ENCODE data around the gene ATG7. TPM values are rescaled to one million over a fixed set of nuclear protein-coding genes. Genes with fewer than 3 reads are reported as not detected.
A peak's percentile ranks its signal among the peaks of the same experiment; 100 is the strongest.

Gene ATG7
- total and polyA plus RNA-seq, 10 of the 15 experiments (the other 5 are each of a cell fraction or from before 2014, with no cell fraction given): 13.5 to 49.5 (median 26.4) TPM

- TF ChIP-seq CUX1 (IDR thresholded peaks at IDR 0.05; ENCODE audit: insufficient replicate concordance, low read depth, low read length): no peak
These were observed 318.8 kb downstream of the ATG7 start (continued) for GRCh38 chr3:11591002-11591355.

- DNase-seq (ENCODE audit: low read depth, low spot score) (no peak), FAIRE-seq (no peak), ATAC-seq (no peak)
- ChIA-PET CTCF (interaction anchor here (1.6 kb wide), 1 partner anchor 60 kb away, joined by 3 read pairs; no protein-coding TSS in a partner anchor), POLR2A (no interaction called here), SMC1A (ENCODE audit: uncharacterized antibody, unreplicated experiment) (interaction anchor here (0.6 to 1.5 kb wide), 2 partner anchors 59 to 312 kb away, joined by 3 read pairs; no protein-coding TSS in a partner anchor), RAD21 (ENCODE audit: unreplicated experiment) (no interaction called here)
- in situ Hi-C loops (cut with MboI) (no loop called here), intact Hi-C loops (cut with micrococcal nuclease; ENCODE audit: unreplicated experiment) (no loop called here)
- no TSS peak for BruUV-seq (replicated peaks)
- H2AFZ ChIP-seq (ENCODE audit: control insufficient read depth, low read depth, low read length): no peak overlapping the region
- no peak overlapping the region for H3K4me2 ChIP-seq (ENCODE audit: control insufficient read depth, insufficient read depth)
- no peaks in the 10 kb centered on the region for H3K4me1 ChIP-seq (ENCODE audit: control insufficient read depth, insufficient read depth, low read length)
- peaks cover 54% of the 10 kb centered on the region for H3K79me2 ChIP-seq (ENCODE audit: control insufficient read depth, insufficient read depth, low read length)
- no peak overlapping the region for H3K9ac ChIP-seq (ENCODE audit: control insufficient read depth, insufficient read depth, low read length)
- TF ChIP-seq NR2F1 (conservative IDR thresholded peaks at IDR 0.05) (peak; percentile 91), MAX (IDR thresholded peaks at IDR 0.05; ENCODE audit: low read depth, low read length) (no peak), ZBTB40 (IDR thresholded peaks at IDR 0.05; ENCODE audit: borderline replicate concordance) (no peak)
- H3K4me3 ChIP-seq: no peak overlapping the region
- peaks cover 3 to 9% of the 10 kb centered on the region in 2 experiments for H3K36me3 ChIP-seq (ENCODE audit: control insufficient read depth in 2 of 2, insufficient read depth in 2 of 2, low read length in 1 of 2)
- peaks cover 8% of the 10 kb centered on the region; the same call in 1 of the 2 replicates for H4K20me1 ChIP-seq (ENCODE audit: control insufficient read depth, insufficient read depth)
- no peaks in the 10 kb centered on the region for H3K27me3 ChIP-seq (replicated peaks in 1 of 2; ENCODE audit: control insufficient read depth in 2 of 2, insufficient read depth in 2 of 2, low read length in 1 of 2)
- WGBS (ENCODE audit: insufficient coverage, insufficient replicate concordance, low lambda C conversion rate, missing lambda C conversion rate): 88% methylated on average over 9 of the region's 9 CpGs
- H3K27ac ChIP-seq (ENCODE audit: control insufficient read depth, insufficient read depth): no peak overlapping the region
- H3K9me3 ChIP-seq (replicated peaks; ENCODE audit: control insufficient read depth, insufficient read depth, low read length): peaks cover 3% of the 10 kb centered on the region
These were observed 319.4 kb downstream of the ATG7 start for GRCh38 chr3:11591391-11592282.
